ENCODE measurements around the gene LRMDA.

LRMDA gene

GRCh38 chr10:76354921-76355320 lies 923.5 kb downstream of the LRMDA start:
- intact Hi-C loops (cut with DNase I) = no loop called here
- no peak for DNase-seq

- DNase-seq = no peak
These were observed 925.1 kb downstream of the LRMDA start for GRCh38 chr10:76356557-76356956.

GRCh38 chr10:76357726-76358415 lies 926.4 kb downstream of the LRMDA start:
- no peak for DNase-seq
- intact Hi-C loops (cut with DNase I) = no loop called here

More at GRCh38 chr10:76356557-76356956, 925.1 kb downstream of the LRMDA start:
- intact Hi-C loops (cut with DNase I) = no loop called here

GRCh38 chr10:76358743-76359395 lies 927.4 kb downstream of the LRMDA start:
- intact Hi-C loops (cut with DNase I) = no loop called here
- DNase-seq = no peak

GRCh38 chr10:76375761-76376160 lies 944.3 kb downstream of the LRMDA start:
- intact Hi-C loops (cut with DNase I) = no loop called here
- DNase-seq = no peak

GRCh38 chr10:76382381-76382851 lies 951.0 kb downstream of the LRMDA start:
- intact Hi-C loops (cut with DNase I) = no loop called here
- no peak for DNase-seq

GRCh38 chr10:76388321-76389023 lies 957.0 kb downstream of the LRMDA start:
- intact Hi-C loops (cut with DNase I) = no loop called here
- no peak for DNase-seq

GRCh38 chr10:76393875-76394706 lies 962.7 kb downstream of the LRMDA start:
- intact Hi-C loops (cut with DNase I) = no loop called here

GRCh38 chr10:76394707-76395042 lies 963.3 kb downstream of the LRMDA start:
- no peak for DNase-seq
- intact Hi-C loops (cut with DNase I) = no loop called here

More at GRCh38 chr10:76393875-76394706, 962.7 kb downstream of the LRMDA start:
- no peak for DNase-seq

GRCh38 chr10:76395251-76395650 lies 963.8 kb downstream of the LRMDA start:
- no peak for DNase-seq
- intact Hi-C loops (cut with DNase I) = no loop called here

GRCh38 chr10:76396134-76396533 lies 964.7 kb downstream of the LRMDA start:
- intact Hi-C loops (cut with DNase I) = no loop called here
- no peak for DNase-seq

GRCh38 chr10:76397181-76398042 lies 966.0 kb downstream of the LRMDA start:
- no peak for DNase-seq
- intact Hi-C loops (cut with DNase I) = no loop called here

GRCh38 chr10:76398043-76398710 lies 966.8 kb downstream of the LRMDA start:
- no peak for DNase-seq

GRCh38 chr10:76399226-76399625 lies 967.8 kb downstream of the LRMDA start:
- DNase-seq = no peak
- intact Hi-C loops (cut with DNase I) = no loop called here

More at GRCh38 chr10:76398043-76398710, 966.8 kb downstream of the LRMDA start:
- intact Hi-C loops (cut with DNase I) = no loop called here

- DNase-seq = no peak
- intact Hi-C loops (cut with DNase I) = no loop called here
These were observed 969.6 kb downstream of the LRMDA start for GRCh38 chr10:76401006-76401405.

GRCh38 chr10:76403912-76404311 lies 972.5 kb downstream of the LRMDA start:
- intact Hi-C loops (cut with DNase I) = no loop called here
- DNase-seq = no peak

- intact Hi-C loops (cut with DNase I) = no loop called here
- DNase-seq = no peak
These were observed 973.1 kb downstream of the LRMDA start for GRCh38 chr10:76404531-76404930.

GRCh38 chr10:76405922-76406321 lies 974.5 kb downstream of the LRMDA start:
- DNase-seq = no peak
- intact Hi-C loops (cut with DNase I) = no loop called here
